Measurements from ENCODE around the gene TARS3. TPM values are rescaled to one million over a fixed set of nuclear protein-coding genes. Genes with fewer than 3 reads are reported as not detected.
A peak's percentile ranks its signal among the peaks of the same experiment; 100 is the strongest.

TARS3 gene
- total RNA-seq, 1 experiment from 2014 or later, result 9.5 TPM

GRCh38 chr15:101723874-101724674 is at the start of gene TARS3 (continued):
- TF ChIP-seq HMGXB4 (CRISPR knock-in tag; IDR thresholded peaks at IDR 0.05) (peak; percentile 99), ARID4B (CRISPR knock-in tag; IDR thresholded peaks at IDR 0.05; ENCODE audit: borderline replicate concordance) (peak; percentile 89), PREB (CRISPR knock-in tag; IDR thresholded peaks at IDR 0.05; ENCODE audit: borderline replicate concordance) (0 out of 2 replicates have a peak, but pooled peaks have one; percentile 79), ZNF263 (CRISPR knock-in tag; IDR thresholded peaks at IDR 0.05; ENCODE audit: low read depth) (no peak), NFYB (CRISPR knock-in tag; conservative IDR thresholded peaks at IDR 0.05; ENCODE audit: low read depth) (no peak), ZNF219 (CRISPR knock-in tag; IDR thresholded peaks at IDR 0.05; ENCODE audit: borderline replicate concordance) (0 out of 2 replicates have a peak, but pooled peaks have one; percentile 74), ATF1 (CRISPR knock-in tag; IDR thresholded peaks at IDR 0.05) (no peak), ZNF512 (CRISPR knock-in tag; IDR thresholded peaks at IDR 0.05; ENCODE audit: borderline replicate concordance) (no peak), TP53 (CRISPR knock-in tag; IDR thresholded peaks at IDR 0.05) (no peak), ZNF317 (CRISPR knock-in tag; IDR thresholded peaks at IDR 0.05; ENCODE audit: borderline replicate concordance, low read depth) (no peak), ZNF416 (CRISPR knock-in tag; IDR thresholded peaks at IDR 0.05) (peak; percentile 45; the same call in 1 of the 2 replicates), TEAD4 (CRISPR knock-in tag; IDR thresholded peaks at IDR 0.05) (peak; percentile 63; the same call in 1 of the 2 replicates), CBFB (CRISPR knock-in tag; IDR thresholded peaks at IDR 0.05; ENCODE audit: low read depth) (no peak), CREM (CRISPR knock-in tag; IDR thresholded peaks at IDR 0.05) (peak; percentile 79; the same call in 1 of the 2 replicates), GABPB1 (CRISPR knock-in tag; IDR thresholded peaks at IDR 0.05) (peak; percentile 76; the same call in 1 of the 2 replicates), RELA (CRISPR knock-in tag; IDR thresholded peaks at IDR 0.05; ENCODE audit: borderline replicate concordance) (peak; percentile 75; the same call in 1 of the 2 replicates), NR1H2 (CRISPR knock-in tag; IDR thresholded peaks at IDR 0.05) (no peak), ESRRA (CRISPR knock-in tag; IDR thresholded peaks at IDR 0.05; ENCODE audit: borderline replicate concordance) (peak; percentile 86; the same call in 1 of the 2 replicates), ERG (CRISPR knock-in tag; IDR thresholded peaks at IDR 0.05) (no peak), ZBTB21 (CRISPR knock-in tag; IDR thresholded peaks at IDR 0.05; ENCODE audit: borderline replicate concordance) (peak; percentile 74), FOXP1 (CRISPR knock-in tag; IDR thresholded peaks at IDR 0.05; ENCODE audit: borderline replicate concordance) (peak; percentile 98), SMAD3 (CRISPR knock-in tag; IDR thresholded peaks at IDR 0.05; ENCODE audit: borderline replicate concordance) (peak; percentile 45; the same call in 1 of the 2 replicates), MYBL2 (CRISPR knock-in tag; IDR thresholded peaks at IDR 0.05) (0 out of 2 replicates have a peak, but pooled peaks have one; percentile 55), ELF4 (CRISPR knock-in tag; IDR thresholded peaks at IDR 0.05; ENCODE audit: low read depth) (no peak), ZNF138 (CRISPR knock-in tag; conservative IDR thresholded peaks at IDR 0.05) (peak; percentile 56; the same call in 1 of the 2 replicates), FOXJ3 (CRISPR knock-in tag; IDR thresholded peaks at IDR 0.05; ENCODE audit: borderline replicate concordance) (no peak)
